Breast epithelium (tissue), 4 donors: ENCODE data around the gene AOPEP. TPM values are rescaled to one million over a fixed set of nuclear protein-coding genes. Genes with fewer than 3 reads are reported as not detected.

Experiments
- DNase-seq, 2 donors: peaks; one replicate each; pipeline ENCODE4 v3.0.0-alpha.2; 2019; ENCODE audit warnings: low spot score in 2 of 2
- H3K27ac ChIP-seq, 2 donors: fragments of 200-600 bp; sonication (generic) in 1 of 2; one replicate each; pipeline ENCODE4 v1.5.1; 2016 to 2019; ENCODE audit warnings: mild to moderate bottlenecking in 1 of 2
- H3K27me3 ChIP-seq, 2 donors: fragments of 200-600 bp; sonication (generic) in 1 of 2; one replicate each; pipeline versions ENCODE4 v1.5.1 to v1.6.0; 2017 to 2019; ENCODE audit warnings: control low read depth in 1 of 2, mild to moderate bottlenecking in 1 of 2
- H3K36me3 ChIP-seq: fragments of 200-600 bp; one replicate; pipeline ENCODE4 v1.5.1; 2019
- H3K4me1 ChIP-seq, 2 donors: fragments of 200-600 bp; sonication (generic); one replicate each; pipeline ENCODE4 v1.5.1; 2016 to 2019; ENCODE audit warnings: control low read depth in 1 of 2
- H3K4me3 ChIP-seq, 3 donors: fragments of 200-600 bp; sonication (generic); 1 replicate in 2 of 3; 2 replicates in 1 of 3; pipeline ENCODE4 v1.5.1; 2016 to 2019; ENCODE audit warnings: mild to moderate bottlenecking in 3 of 3, moderate library complexity in 2 of 3
- H3K9me3 ChIP-seq, 2 donors: fragments of 200-600 bp; sonication (generic) in 1 of 2; one replicate each; pipeline ENCODE4 v1.5.1; 2016 to 2019; ENCODE audit warnings: control low read depth in 1 of 2
- POLR2A ChIP-seq: fragments of 450-650 bp; IDR thresholded peaks from one replicate; pipeline ENCODE4 v1.6.1; 2016; ENCODE audit warnings: antibody characterized with exemption, mild to moderate bottlenecking, moderate library complexity
- POLR2AphosphoS5 ChIP-seq, 3 donors: sonication (generic); formaldehyde crosslinking; IDR thresholded peaks; one replicate each; pipeline ENCODE4 v1.6.1; 2017; ENCODE audit warnings: antibody characterized with exemption in 3 of 3
- intact Hi-C: fragments of 100-400 bp; cut with DNase I; formaldehyde crosslinking; loops from one replicate; pipeline ENCODE4 v1.15.1; 2023; ENCODE audit warnings: low total_unique reads
- total RNA-seq, 3 donors: library from RNA; depleted of rRNA; stranded (reverse); fragments of >200 nt; gene quantifications; one replicate each; pipeline ENCODE4 v1.1.0, GENCODE V29; 2016

AOPEP gene
- total RNA-seq, 3 donors from 2014 or later = 15.5 to 94.1 (median 87.5) TPM

GRCh38 chr9:95135756-95136155 lies 409.3 kb downstream of the AOPEP start:
- Histone ChIP-seq H3K4me1 (no peaks in the 10 kb centered on the region), H3K9me3 (no peaks in the 10 kb centered on the region), H3K27ac (no peak overlapping the region), H3K36me3 (no peaks in the 10 kb centered on the region), H3K27me3 (no peaks in the 10 kb centered on the region), H3K4me3 (no peak overlapping the region)
- intact Hi-C loops = no loop called here
- DNase-seq = no peak
- TF ChIP-seq POLR2A = no peak
- TF ChIP-seq POLR2AphosphoS5 (IDR thresholded peaks at IDR 0.05) = no peak

Other genes with a start within 250 kb of the AOPEP start
- under 1 TPM in 1 of 3 donors, not detected in 2; under 0.01 TPM for gene PCAT7, start 171.6 kb upstream of the AOPEP start, total RNA-seq
- not detected for gene FBP2, start 132.9 kb upstream of the AOPEP start, total RNA-seq
- gene FBP1, start 87.2 kb upstream of the AOPEP start, total RNA-seq = 10 to 100 TPM in 2 of 3 donors, 1 to 10 TPM in 1; 7.4 to 41.1 (median 33.4) TPM